GM12892 (cell line): ENCODE data around the gene ARL4A. TPM values are rescaled to one million over a fixed set of nuclear protein-coding genes. Genes with fewer than 3 reads are reported as not detected.
"Not testable (repeated sequence)": the region's sequence is repeated elsewhere in the genome, so short reads cannot be mapped to it uniquely, and the experiment has no call there.

Experiments
- DNase-seq: peaks from one replicate; pipeline ENCODE4 v3.0.0; 2011; ENCODE audit not compliant: insufficient read length
- FAIRE-seq: peaks from 2 replicates; lab custom pipeline; 2011; peaks lifted over from hg19 to GRCh38; lab: Jason Lieb, UNC
- POLR2A ChIP-seq: IDR thresholded peaks from 2 replicates; pipeline ENCODE4 v1.6.1; 2011; ENCODE audit warnings: low read depth, low read length, control low read depth
- POLR2AphosphoS5 ChIP-seq: IDR thresholded peaks from 2 replicates; pipeline ENCODE4 v1.6.1; 2011; ENCODE audit warnings: low read depth, low read length, control low read depth
- TAF1 ChIP-seq: IDR thresholded peaks from 2 replicates; pipeline ENCODE4 v1.6.1; 2011; ENCODE audit warnings: low read depth, mild to moderate bottlenecking, control low read depth, low read length, borderline replicate concordance
- polyA plus RNA-seq: library from polyadenylated mRNA; unstranded; fragments of >200 nt; gene quantifications from one replicate; pipeline ENCODE4 v1.2.1, GENCODE V29; 2012; ENCODE audit warnings: missing spikeins, inconsistent platforms; ENCODE audit not compliant: missing spikeins

ARL4A gene, protein sequence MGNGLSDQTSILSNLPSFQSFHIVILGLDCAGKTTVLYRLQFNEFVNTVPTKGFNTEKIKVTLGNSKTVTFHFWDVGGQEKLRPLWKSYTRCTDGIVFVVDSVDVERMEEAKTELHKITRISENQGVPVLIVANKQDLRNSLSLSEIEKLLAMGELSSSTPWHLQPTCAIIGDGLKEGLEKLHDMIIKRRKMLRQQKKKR
- 2.1 TPM for polyA plus RNA-seq

DNA sequence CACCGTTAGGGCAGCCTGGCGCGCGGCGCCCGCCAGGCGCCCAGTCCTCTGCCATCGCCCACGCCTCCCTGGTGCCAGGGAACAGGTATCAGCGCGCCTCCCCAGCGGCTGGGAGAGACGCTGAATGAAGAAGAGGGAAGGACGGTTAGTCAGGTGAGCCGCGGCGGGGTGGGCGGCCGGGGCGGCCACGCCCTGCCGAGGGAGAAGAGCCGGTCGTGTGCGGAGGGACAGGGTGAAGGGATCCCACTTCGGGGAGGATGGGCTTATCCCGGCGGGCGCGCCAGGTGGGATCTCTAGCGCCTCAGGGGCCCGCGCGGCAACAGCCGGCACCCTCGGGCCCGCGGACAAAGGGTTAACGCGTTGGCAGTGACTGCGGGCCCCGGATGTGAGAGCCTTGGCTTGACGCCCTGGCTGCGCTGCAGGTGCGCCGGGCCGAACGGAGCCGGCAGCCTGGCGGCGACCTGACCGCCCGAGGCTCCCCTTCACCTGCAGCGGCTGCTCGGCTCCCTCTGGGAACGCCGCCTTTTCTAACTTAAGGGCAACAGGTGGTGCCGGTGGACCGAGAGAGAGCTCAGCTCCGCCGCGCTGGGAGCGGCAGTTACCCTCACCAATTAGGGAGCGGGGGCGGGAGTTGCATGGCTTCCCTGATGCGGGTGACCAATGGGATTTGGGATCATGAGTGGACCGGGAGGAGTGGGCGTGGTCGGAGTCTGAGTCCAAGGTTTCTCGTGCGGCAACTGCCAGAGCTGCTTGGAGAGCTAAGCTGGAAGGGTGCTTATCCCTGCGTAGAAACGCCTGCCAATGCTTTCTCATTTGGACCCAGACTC lies at the start of gene ARL4A:
TSS of gene ARL4A (plus strand) at position 743 of the 827 bp plus-strand sequence. CDS start 622 bp downstream, outside the sequence.
- FAIRE-seq (peak; percentile 85), DNase-seq (peak; percentile 56)
- TF ChIP-seq POLR2A, result no peak
- no peak for TF ChIP-seq POLR2AphosphoS5
- no peak for TF ChIP-seq TAF1

DNA sequence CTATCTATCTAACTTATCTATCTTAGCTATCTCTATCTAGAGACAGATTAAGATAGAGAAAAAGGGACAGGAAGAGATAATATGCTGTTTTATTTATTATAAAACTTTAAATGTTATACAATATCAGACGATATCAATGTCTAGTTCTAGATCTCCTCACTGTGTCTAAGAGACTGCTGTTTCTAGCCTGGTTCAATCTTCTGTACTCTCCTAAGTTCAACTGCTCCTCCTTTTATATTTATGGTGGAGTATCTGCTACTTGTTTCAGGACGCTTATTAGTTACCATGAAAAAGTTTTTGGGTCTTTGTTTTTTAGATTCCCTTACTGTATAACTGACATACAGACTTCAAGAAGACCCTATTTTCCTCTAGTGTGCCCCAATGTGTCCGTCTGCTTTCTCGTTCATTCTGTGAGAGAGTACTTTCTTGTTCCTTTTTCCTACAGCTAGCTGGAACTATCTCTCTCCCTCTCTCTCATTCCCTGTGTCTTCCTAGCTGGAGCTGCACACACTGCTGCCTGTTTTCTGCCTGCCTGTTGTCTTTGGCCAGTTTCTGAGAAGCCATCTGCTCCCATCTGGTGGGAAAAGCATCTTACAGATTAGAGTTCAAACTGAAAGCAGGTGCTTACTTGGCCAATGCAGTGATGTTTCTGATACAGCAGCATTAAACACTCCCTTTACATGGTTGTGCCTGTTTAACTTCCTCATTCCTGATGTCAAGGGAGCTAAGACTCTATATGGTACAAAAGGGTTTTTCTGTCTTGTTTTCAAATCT lies 49.4 kb upstream of the ARL4A start:
- FAIRE-seq (peak; percentile 75), DNase-seq (no peak)
- no peak for TF ChIP-seq POLR2AphosphoS5
- no peak for TF ChIP-seq TAF1

DNA sequence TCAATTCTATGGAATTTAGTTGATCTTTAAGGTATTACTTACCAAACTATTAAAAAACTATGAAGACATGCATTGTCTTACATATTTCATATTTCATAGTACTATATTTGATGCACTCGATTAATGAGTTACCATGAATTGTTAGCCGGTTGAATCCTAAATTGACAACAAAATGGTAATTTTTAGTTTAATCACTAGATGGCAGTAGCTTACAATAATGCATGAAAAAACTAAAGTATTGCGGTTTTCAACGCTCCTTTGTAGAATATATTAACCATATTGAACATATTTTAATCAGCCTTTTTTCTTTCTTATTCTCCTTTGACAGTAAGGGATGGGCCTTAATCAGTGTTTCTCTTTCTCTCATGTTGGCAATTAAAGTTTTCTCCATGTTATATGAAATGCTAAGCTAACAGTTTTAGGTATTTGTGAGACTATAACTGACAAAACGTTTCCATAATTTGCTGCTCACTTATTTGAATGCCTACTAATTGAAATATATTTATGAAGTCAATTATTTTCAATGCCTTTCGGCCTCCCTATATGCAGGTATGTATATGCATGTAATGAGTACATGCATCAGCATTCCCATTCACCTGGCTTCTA lies 48.5 kb upstream of the ARL4A start:
- TF ChIP-seq POLR2A (no peak), POLR2AphosphoS5 (no peak), TAF1 (no peak)
- DNase-seq (no peak), FAIRE-seq (peak; percentile 81)

DNA sequence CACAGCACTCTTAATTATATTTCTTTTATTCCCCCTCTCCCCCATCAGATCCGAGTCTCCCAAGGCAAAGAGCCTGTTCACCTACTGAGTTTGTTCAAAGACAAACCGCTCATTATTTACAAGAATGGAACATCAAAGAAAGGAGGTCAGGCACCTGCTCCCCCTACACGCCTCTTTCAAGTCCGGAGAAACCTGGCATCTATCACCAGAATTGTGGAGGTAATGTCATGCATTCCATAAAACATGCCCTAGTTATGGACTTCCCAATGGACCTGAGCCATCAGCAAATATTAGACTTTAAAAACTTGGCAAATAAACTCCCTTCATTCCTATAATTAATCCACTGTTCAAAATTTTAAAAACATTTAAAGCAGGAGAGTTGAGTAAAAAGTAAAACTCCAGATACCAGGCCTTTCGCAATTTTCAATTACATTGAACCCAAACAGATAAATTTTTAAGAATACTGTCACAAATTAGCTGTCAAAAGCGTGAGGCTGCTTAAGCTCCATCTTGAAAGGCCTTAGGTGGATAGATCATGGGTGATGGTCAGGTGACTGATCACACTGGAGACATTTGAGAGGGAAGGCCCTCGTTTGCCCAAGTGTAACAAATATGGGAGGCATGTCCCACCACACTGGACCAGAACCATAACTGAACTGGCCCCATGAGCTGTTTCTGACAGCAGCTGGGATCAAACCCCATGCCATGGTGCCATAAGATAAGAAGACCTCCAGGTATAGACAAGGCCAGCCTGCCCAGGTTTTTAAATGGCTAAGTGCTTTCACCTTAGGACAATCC lies 46.9 kb upstream of the ARL4A start:
- no peak for TF ChIP-seq POLR2AphosphoS5
- TF ChIP-seq POLR2A, result no peak
- no peak for TF ChIP-seq TAF1
- DNase-seq (no peak), FAIRE-seq (no peak)

DNA sequence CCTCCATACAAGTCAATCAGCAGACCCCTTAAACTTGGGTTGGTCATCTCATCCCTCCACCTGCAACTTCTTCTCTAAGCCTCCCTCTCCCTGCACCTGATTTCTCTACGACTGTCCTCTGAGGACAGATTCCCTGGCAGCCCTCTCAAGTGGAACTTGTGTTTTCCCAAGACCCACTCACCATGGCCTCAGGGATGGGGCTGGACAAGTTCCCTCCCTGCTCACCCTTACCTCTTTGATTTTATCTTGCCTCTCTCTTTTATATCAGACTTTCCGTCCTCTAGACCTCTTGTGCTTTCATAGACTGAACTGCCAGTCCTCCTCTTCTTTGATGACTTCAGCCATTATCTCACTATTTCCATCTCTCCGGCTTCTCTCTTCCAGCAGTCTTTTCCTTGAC lies 46.2 kb upstream of the ARL4A start:
- no peak for DNase-seq
- TF ChIP-seq POLR2AphosphoS5, result no peak
- no peak for TF ChIP-seq POLR2A
- no peak for TF ChIP-seq TAF1
- no peak for FAIRE-seq

DNA sequence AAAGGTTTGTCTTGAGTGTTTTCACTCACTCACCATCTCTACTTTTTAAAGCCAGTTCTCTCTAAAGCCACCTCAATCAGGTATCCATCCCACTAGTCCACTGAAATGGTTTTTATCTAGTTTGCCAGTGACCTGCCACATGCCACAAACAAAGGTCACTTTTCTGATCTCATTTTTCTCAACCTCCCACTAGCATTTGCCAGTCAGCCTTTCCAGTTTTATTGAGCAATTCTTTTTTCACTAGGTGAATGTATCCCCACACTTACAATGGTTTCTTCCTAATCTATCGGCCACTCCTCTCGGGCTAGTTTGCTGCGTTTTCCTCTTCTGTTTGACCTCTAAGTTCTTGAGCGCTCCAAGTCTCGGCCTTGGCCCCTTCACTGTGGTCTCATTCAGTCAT lies 44.9 kb upstream of the ARL4A start:
- TF ChIP-seq TAF1, result no peak
- no peak for TF ChIP-seq POLR2A
- no peak for TF ChIP-seq POLR2AphosphoS5
- DNase-seq (no peak), FAIRE-seq (no peak)

DNA sequence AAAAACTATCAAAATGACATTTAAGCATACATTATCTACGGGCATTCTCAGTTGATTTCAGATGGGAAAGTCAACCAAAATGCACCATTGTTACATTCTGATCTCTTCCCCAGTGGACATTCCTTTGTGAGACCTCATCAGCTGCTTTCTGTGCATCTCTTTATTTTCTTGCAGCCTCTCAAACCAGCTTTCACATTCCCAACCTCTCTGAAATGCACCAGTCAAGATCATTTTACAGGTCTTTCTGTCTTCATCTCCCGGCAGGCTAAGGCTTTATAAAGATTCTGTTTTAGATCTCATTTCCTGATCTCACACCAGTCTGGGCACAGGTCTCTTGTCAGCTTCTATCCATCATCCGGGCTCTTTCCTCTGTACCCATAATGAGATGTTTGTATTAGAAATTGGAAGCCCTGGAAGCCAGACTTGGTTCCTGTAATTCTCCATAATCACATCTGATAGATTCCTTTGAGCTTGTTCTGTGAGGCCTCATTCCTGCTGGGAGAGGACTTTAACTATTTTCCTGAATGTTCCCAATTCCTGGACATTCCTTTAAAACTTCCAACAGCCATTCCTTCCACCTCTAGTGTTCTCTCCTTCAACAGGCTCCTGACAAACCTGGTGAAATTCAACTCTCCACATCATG lies 44.3 kb upstream of the ARL4A start:
- no peak for TF ChIP-seq TAF1
- no peak for TF ChIP-seq POLR2AphosphoS5
- no peak for TF ChIP-seq POLR2A
- FAIRE-seq (no peak), DNase-seq (no peak)

DNA sequence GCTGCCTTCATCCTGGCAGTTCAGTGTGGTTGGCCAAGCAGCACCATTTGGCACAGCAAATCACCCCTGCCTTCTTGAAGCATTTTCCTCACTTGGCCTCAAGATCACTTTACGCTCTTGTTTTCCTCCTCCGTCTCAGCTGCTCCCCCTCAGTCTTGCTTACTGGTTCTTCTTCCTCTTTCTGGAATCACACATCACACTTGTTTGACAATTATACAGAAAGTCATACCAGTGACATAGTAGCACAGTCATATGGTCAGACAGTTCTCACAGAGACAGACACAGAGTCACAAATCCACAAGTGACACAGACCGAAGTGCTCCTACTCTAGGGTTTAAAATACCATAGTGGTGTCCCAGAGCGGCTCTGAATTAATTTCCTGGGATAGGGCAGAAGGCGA lies 43.8 kb upstream of the ARL4A start:
- DNase-seq, result no peak
- TF ChIP-seq POLR2A (no peak), TAF1 (no peak), POLR2AphosphoS5 (no peak)
- no peak for FAIRE-seq

DNA sequence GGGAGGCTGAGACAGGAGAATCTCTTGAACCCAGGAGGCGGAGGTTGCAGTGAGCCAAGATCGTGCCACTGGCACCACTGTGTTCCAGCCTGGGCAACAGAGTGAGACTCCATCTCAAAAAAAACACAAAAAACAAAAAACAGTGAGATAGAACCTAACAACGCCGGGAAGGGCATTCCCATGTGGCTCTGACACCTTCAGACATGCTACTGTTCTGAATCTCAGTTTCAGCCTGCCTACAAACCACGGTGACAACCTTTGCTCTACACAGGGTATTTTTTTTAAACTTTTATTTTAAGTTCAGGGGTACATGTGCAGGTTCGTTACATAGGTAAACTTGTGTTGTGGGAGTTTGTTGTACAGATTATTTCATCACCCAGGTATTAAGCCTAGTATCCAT lies 42.2 kb upstream of the ARL4A start:
- FAIRE-seq, DNase-seq: not testable (repeated sequence)

DNA sequence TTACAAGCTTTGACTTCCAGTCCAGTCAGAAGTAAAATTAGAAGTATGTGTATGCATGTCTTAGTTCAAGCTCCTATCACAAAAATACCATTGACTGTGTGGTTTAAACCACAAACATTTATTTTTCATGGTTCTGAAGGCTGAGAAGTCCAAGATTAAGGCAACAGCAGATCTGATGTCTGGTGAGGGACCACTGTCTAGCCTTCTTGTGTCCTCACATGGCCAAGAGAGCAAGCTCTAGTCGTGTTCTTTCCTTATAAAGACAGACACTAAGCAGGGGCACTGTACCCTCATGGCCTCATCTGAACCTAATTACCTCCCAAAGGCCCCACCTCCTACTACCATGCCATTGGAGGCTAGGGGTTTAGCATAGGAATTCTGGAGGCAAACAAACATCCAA lies 41.3 kb upstream of the ARL4A start:
- TF ChIP-seq TAF1 (no peak), POLR2AphosphoS5 (no peak), POLR2A (no peak)
- DNase-seq (no peak), FAIRE-seq (no peak)
